Vagina (tissue), 2 donors: Measurements from ENCODE around the gene CSTPP1. TPM values are rescaled to one million over a fixed set of nuclear protein-coding genes. Genes with fewer than 3 reads are reported as not detected.

Experiments used
- DNase-seq, 2 donors: peaks; one replicate each; pipeline ENCODE4 v3.0.0-alpha.2; 2017; ENCODE audit errors: extremely low spot score in 2 of 2
- H3K27ac ChIP-seq: fragments of 200-600 bp; sonication (generic); one replicate; pipeline ENCODE4 v1.5.1; 2019
- H3K27me3 ChIP-seq: fragments of 200-600 bp; sonication (generic); one replicate; pipeline ENCODE4 v1.5.1; 2019
- H3K36me3 ChIP-seq, 2 donors: fragments of 200-600 bp; sonication (generic); one replicate each; pipeline ENCODE4 v1.5.1; 2017 to 2019
- H3K4me1 ChIP-seq: fragments of 200-600 bp; sonication (generic); one replicate; pipeline ENCODE4 v1.5.1; 2019
- H3K4me3 ChIP-seq, 2 donors: fragments of 200-600 bp; sonication (generic); 1 replicate in 1 of 2; 2 replicates in 1 of 2; pipeline ENCODE4 v1.5.1; 2016 to 2019
- H3K9me3 ChIP-seq: fragments of 200-600 bp; sonication (generic); one replicate; pipeline ENCODE4 v1.5.1; 2019
- POLR2A ChIP-seq, 2 donors: fragments of 450-650 bp; IDR thresholded peaks; one replicate each; pipeline ENCODE4 v1.6.1; 2017; ENCODE audit warnings: antibody characterized with exemption in 2 of 2, mild to moderate bottlenecking in 2 of 2, moderate library complexity in 2 of 2
- POLR2AphosphoS5 ChIP-seq, 2 donors: sonication (generic); formaldehyde crosslinking; IDR thresholded peaks; one replicate each; pipeline ENCODE4 v1.9.0; 2017; ENCODE audit warnings: antibody characterized with exemption in 2 of 2, mild to moderate bottlenecking in 2 of 2, low read depth in 1 of 2; ENCODE audit not compliant: insufficient read depth in 1 of 2
- intact Hi-C: fragments of 100-400 bp; cut with DNase I; formaldehyde crosslinking; loops from one replicate; pipeline ENCODE4 v1.15.1; 2023
- total RNA-seq: library from RNA; depleted of rRNA; stranded (reverse); fragments of >200 nt; gene quantifications from one replicate; pipeline ENCODE4 v1.2.3, GENCODE V29; 2016
- TF ChIP-seq, protein P1 (sequence below), 3 experiments: fragments of 450-650 bp in 2 of 3; fragments of 200-600 bp in 1 of 3; sonication (generic) in 1 of 3; IDR thresholded peaks; one replicate each; pipeline ENCODE4 v1.5.1; 2017 to 2019; ENCODE audit warnings: antibody characterized with exemption in 3 of 3, mild to moderate bottlenecking in 2 of 3, moderate library complexity in 2 of 3

CSTPP1 gene
- total RNA-seq, 1 donor from 2014 or later: 30.7 TPM

GRCh38 chr11:46905806-46906205 is 30.8 kb upstream of the CSTPP1 start:
- no peak for DNase-seq
- intact Hi-C loops: no loop called here
- Histone ChIP-seq H3K4me1 (no peaks in the 10 kb centered on the region), H3K27me3 (no peaks in the 10 kb centered on the region), H3K4me3 (no peak overlapping the region), H3K36me3 (no peaks in the 10 kb centered on the region), H3K9me3 (no peaks in the 10 kb centered on the region), H3K27ac (no peak overlapping the region)
- TF ChIP-seq, protein P1, sequence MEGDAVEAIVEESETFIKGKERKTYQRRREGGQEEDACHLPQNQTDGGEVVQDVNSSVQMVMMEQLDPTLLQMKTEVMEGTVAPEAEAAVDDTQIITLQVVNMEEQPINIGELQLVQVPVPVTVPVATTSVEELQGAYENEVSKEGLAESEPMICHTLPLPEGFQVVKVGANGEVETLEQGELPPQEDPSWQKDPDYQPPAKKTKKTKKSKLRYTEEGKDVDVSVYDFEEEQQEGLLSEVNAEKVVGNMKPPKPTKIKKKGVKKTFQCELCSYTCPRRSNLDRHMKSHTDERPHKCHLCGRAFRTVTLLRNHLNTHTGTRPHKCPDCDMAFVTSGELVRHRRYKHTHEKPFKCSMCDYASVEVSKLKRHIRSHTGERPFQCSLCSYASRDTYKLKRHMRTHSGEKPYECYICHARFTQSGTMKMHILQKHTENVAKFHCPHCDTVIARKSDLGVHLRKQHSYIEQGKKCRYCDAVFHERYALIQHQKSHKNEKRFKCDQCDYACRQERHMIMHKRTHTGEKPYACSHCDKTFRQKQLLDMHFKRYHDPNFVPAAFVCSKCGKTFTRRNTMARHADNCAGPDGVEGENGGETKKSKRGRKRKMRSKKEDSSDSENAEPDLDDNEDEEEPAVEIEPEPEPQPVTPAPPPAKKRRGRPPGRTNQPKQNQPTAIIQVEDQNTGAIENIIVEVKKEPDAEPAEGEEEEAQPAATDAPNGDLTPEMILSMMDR (IDR thresholded peaks at IDR 0.05): no peak
- TF ChIP-seq POLR2A (IDR thresholded peaks at IDR 0.05) (no peak), POLR2AphosphoS5 (IDR thresholded peaks at IDR 0.05; ENCODE audit: insufficient read depth in 1 of 2, low read depth in 1 of 2) (no peak)

DNA sequence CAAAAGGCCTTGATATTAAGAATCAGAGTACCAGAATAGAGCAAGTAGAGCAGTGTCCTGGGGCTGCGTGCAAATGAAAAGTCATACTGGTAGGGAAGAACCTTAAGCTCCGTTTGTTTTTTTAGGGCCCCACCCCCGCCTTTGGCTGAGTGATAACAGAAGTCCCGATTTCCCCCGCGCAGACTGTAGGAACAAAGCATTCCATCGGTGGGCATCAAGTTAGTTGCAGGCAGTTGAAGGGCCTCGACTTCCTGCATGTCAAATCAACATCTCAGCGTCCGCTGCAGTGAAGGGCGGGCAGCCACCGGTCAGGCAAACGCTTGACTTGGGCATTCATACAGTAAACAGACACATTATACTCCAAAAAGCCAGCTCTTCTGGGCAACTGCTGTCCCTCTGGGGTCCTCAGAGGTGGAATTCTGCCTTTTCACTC is 29.9 kb upstream of the CSTPP1 start:
- H3K27me3 ChIP-seq: no peaks in the 10 kb centered on the region
- no peak for DNase-seq
- no peaks in the 10 kb centered on the region for H3K9me3 ChIP-seq
- intact Hi-C loops: no loop called here
- no peak overlapping the region for H3K4me3 ChIP-seq
- no peak overlapping the region for H3K27ac ChIP-seq
- no peak for TF ChIP-seq POLR2A (IDR thresholded peaks at IDR 0.05)
- no peak for TF ChIP-seq POLR2AphosphoS5 (IDR thresholded peaks at IDR 0.05; ENCODE audit: insufficient read depth in 1 of 2, low read depth in 1 of 2)
- TF ChIP-seq, protein P1 (IDR thresholded peaks at IDR 0.05): no peak
- H3K4me1 ChIP-seq: no peaks in the 10 kb centered on the region
- H3K36me3 ChIP-seq: no peaks in the 10 kb centered on the region

- Histone ChIP-seq H3K27ac (no peak overlapping the region), H3K36me3 (no peaks in the 10 kb centered on the region), H3K27me3 (no peaks in the 10 kb centered on the region), H3K4me3 (no peak overlapping the region), H3K9me3 (no peaks in the 10 kb centered on the region), H3K4me1 (no peaks in the 10 kb centered on the region)
- TF ChIP-seq, protein P1 (IDR thresholded peaks at IDR 0.05): no peak
- no peak for TF ChIP-seq POLR2AphosphoS5 (IDR thresholded peaks at IDR 0.05; ENCODE audit: insufficient read depth in 1 of 2, low read depth in 1 of 2)
- no peak for TF ChIP-seq POLR2A (IDR thresholded peaks at IDR 0.05)
- no peak for DNase-seq
- intact Hi-C loops: no loop called here
These were observed 29.0 kb upstream of the CSTPP1 start for GRCh38 chr11:46907606-46908005.

- peaks cover 44% of the 10 kb centered on the region for H3K4me1 ChIP-seq
- H3K27me3 ChIP-seq: no peaks in the 10 kb centered on the region
- no peaks in the 10 kb centered on the region for H3K36me3 ChIP-seq
- H3K4me3 ChIP-seq: no peak overlapping the region
- no peak overlapping the region for H3K27ac ChIP-seq
- no peak for DNase-seq
- intact Hi-C loops: no loop called here
- no peaks in the 10 kb centered on the region for H3K9me3 ChIP-seq
- no peak for TF ChIP-seq POLR2A (IDR thresholded peaks at IDR 0.05)
- TF ChIP-seq, protein P1 (IDR thresholded peaks at IDR 0.05): no peak
- TF ChIP-seq POLR2AphosphoS5 (IDR thresholded peaks at IDR 0.05; ENCODE audit: insufficient read depth in 1 of 2, low read depth in 1 of 2): no peak
These were observed 23.9 kb upstream of the CSTPP1 start for GRCh38 chr11:46912526-46913150.

DNA sequence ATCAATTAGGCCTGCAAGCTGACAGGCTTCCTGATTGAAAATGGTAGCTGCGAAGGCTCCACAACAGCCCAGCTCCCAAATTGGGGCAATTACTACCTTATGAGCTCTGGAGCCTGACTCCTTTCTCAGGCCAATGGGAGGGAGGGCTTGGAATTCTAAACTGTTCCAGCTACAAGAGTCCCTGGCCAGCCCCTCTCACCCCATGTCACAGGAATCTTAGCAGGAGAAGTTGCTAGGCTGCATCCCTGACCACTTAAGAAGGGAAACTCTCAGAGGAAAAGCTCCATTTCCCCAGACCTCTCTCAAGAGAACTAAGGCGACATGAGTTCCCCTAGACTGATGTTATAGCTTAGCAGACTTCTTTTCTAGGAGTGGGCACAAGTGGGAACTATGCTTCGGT is 23.1 kb upstream of the CSTPP1 start:
- H3K27me3 ChIP-seq: no peaks in the 10 kb centered on the region
- H3K27ac ChIP-seq: no peak overlapping the region
- intact Hi-C loops: no loop called here
- no peaks in the 10 kb centered on the region for H3K9me3 ChIP-seq
- H3K4me3 ChIP-seq: no peak overlapping the region
- TF ChIP-seq, protein P1 (IDR thresholded peaks at IDR 0.05): no peak
- TF ChIP-seq POLR2AphosphoS5 (IDR thresholded peaks at IDR 0.05; ENCODE audit: insufficient read depth in 1 of 2, low read depth in 1 of 2) (no peak), POLR2A (IDR thresholded peaks at IDR 0.05) (no peak)
- no peak for DNase-seq
- peaks cover 48% of the 10 kb centered on the region for H3K4me1 ChIP-seq
- H3K36me3 ChIP-seq: no peaks in the 10 kb centered on the region
